Naive thymus-derived CD8-positive, alpha-beta T cell (primary cell): ENCODE measurements around the gene MBL2. TPM values are rescaled to one million over a fixed set of nuclear protein-coding genes. Genes with fewer than 3 reads are reported as not detected.

ENCODE experiments used
- ATAC-seq, 2 donors: fragments of 150-1000 bp; cut with Tn5 transposase in 1 of 2; sonication (Bioruptor Pico), chemical (Tn5 transposase) in 1 of 2; 1 replicate in 1 of 2; 2 replicates in 1 of 2; pipeline ENCODE4 v1.10.0; 2021; ENCODE audit warnings: mild to moderate bottlenecking in 2 of 2, moderate library complexity in 2 of 2
- POLR2A ChIA-PET: fragments of 350-600 bp; sonication (Branson Sonifier 250); formaldehyde crosslinking; loops from one replicate; lab custom pipeline; 2021; ENCODE audit warnings: antibody characterized with exemption; lab: Charles Lee
- DNase-seq, 10 donors: peaks; one replicate each; pipeline versions ENCODE4 v3.0.0 to v3.0.0-alpha.2; 2020 to 2022
- H3K27ac Mint-ChIP-seq, 10 donors: one replicate each; pipeline ENCODE4 v1.8.0; 2020 to 2022; ENCODE audit warnings: mild to moderate bottlenecking in 10 of 10, mixed read lengths in 10 of 10, moderate library complexity in 4 of 10, inconsistent platforms in 1 of 10
- H3K27me3 Mint-ChIP-seq, 5 donors: one replicate each; pipeline ENCODE4 v1.8.0; 2021 to 2022; ENCODE audit warnings: mixed read lengths in 5 of 5
- H3K36me3 Mint-ChIP-seq, 3 donors: one replicate each; pipeline ENCODE4 v1.8.0; 2020 to 2022; ENCODE audit warnings: mixed read lengths in 3 of 3, mild to moderate bottlenecking in 2 of 3, inconsistent platforms in 1 of 3
- H3K4me1 Mint-ChIP-seq, 4 donors: one replicate each; pipeline ENCODE4 v1.8.0; 2021 to 2022; ENCODE audit warnings: mixed read lengths in 4 of 4
- H3K4me3 Mint-ChIP-seq, 10 donors: one replicate each; pipeline ENCODE4 v1.8.0; 2020 to 2022; ENCODE audit warnings: mild to moderate bottlenecking in 10 of 10, mixed read lengths in 10 of 10, moderate library complexity in 6 of 10, inconsistent platforms in 1 of 10
- H3K9me3 Mint-ChIP-seq, 9 donors: one replicate each; pipeline ENCODE4 v1.8.0; 2020 to 2022; ENCODE audit warnings: mixed read lengths in 9 of 9, mild to moderate bottlenecking in 3 of 9, inconsistent platforms in 1 of 9, moderate library complexity in 1 of 9
- polyA plus RNA-seq, 3 donors: library from polyadenylated mRNA; unstranded; fragments of 300-500 nt; fragmentation: Illumina TruSeq; gene quantifications; one replicate each; pipeline ENCODE4 v1.2.3, GENCODE V29; 2021
- total RNA-seq, 8 experiments: library from RNA in 2 of 8; stranded (reverse) in 2 of 8; gene quantifications; one replicate each; pipeline ENCODE4 v1.2.3 and lab custom pipeline; 2021 to 2026

MBL2 gene
- total RNA-seq = not detected
- not detected for polyA plus RNA-seq
- total RNA-seq (lab: John Stamatoyannopoulos, UW) = 0 reads per million in 6 experiments

GRCh38 chr10:52772623-52773022 is at the start of gene MBL2:
TSS of gene MBL2 (minus strand) at chr10:52772784. CDS start at chr10:52771635, 1,149 bp downstream.
- no peaks in the 10 kb centered on the region for H3K36me3 Mint-ChIP-seq
- no peak for ATAC-seq
- no peak for DNase-seq
- H3K4me3 Mint-ChIP-seq = no peak within 1 kb of the TSS
- POLR2A ChIA-PET = no interaction called here
- H3K4me1 Mint-ChIP-seq = no peaks in the 10 kb centered on the region
- no peaks in the 10 kb centered on the region for H3K9me3 Mint-ChIP-seq
- no peaks in the 10 kb centered on the region for H3K27me3 Mint-ChIP-seq
- no peak within 1 kb of the TSS for H3K27ac Mint-ChIP-seq

- no peaks in the 10 kb centered on the region for H3K4me1 Mint-ChIP-seq
- POLR2A ChIA-PET = no interaction called here
- H3K9me3 Mint-ChIP-seq = no peaks in the 10 kb centered on the region
- H3K27ac Mint-ChIP-seq = no peak overlapping the region
- H3K36me3 Mint-ChIP-seq = no peaks in the 10 kb centered on the region
- no peaks in the 10 kb centered on the region for H3K27me3 Mint-ChIP-seq
- ATAC-seq (no peak), DNase-seq (no peak)
- H3K4me3 Mint-ChIP-seq = no peak overlapping the region
Measured at GRCh38 chr10:52820309-52820708, 47.7 kb upstream of the MBL2 start.

- Mint-ChIP-seq H3K36me3 (no peaks in the 10 kb centered on the region), H3K9me3 (no peaks in the 10 kb centered on the region), H3K4me3 (no peak overlapping the region), H3K4me1 (peaks cover 0 to 8% (median 2%) of the 10 kb centered on the region in 4 donors), H3K27ac (no peak overlapping the region), H3K27me3 (no peaks in the 10 kb centered on the region)
- DNase-seq = no peak
- POLR2A ChIA-PET = no interaction called here
- no peak for ATAC-seq
Measured at GRCh38 chr10:52818019-52818418, 45.4 kb upstream of the MBL2 start.

DNA sequence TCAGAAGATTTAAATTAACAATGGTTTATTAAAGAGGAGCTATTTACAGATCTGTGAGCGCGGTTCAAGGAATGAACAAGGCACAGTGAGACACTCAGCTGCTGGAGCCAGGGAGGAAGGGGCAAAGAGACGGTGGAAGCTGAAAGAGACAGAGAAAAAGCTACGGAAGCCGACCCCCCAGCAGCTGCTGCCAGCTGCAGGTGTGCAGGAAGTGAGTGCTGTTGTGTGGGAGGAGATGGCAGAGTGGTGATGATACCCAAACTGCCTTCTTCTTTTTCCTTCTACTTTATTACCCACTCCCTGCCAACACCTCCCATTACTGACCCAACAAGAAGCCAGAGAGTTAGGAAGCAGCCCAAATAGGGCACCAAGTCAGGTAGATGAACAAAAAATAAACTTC is 41.9 kb upstream of the MBL2 start:
- peaks cover 0 to 3% (median 0%) of the 10 kb centered on the region in 9 donors for H3K9me3 Mint-ChIP-seq

GRCh38 chr10:52811776-52812175 is 39.2 kb upstream of the MBL2 start:
- ATAC-seq (no peak), DNase-seq (no peak)
- POLR2A ChIA-PET = no interaction called here
- Mint-ChIP-seq H3K4me1 (peaks cover 0 to 8% (median 2%) of the 10 kb centered on the region in 4 donors), H3K36me3 (no peaks in the 10 kb centered on the region), H3K4me3 (no peak overlapping the region), H3K27me3 (no peaks in the 10 kb centered on the region), H3K9me3 (peaks cover 0 to 3% (median 0%) of the 10 kb centered on the region in 9 donors), H3K27ac (no peak overlapping the region)

More for the DNA sequence above, 41.9 kb upstream of the MBL2 start:
- H3K27me3 Mint-ChIP-seq = no peaks in the 10 kb centered on the region
- no peak overlapping the region for H3K4me3 Mint-ChIP-seq
- DNase-seq = no peak
- H3K27ac Mint-ChIP-seq = no peak overlapping the region
- POLR2A ChIA-PET = no interaction called here
- no peak for ATAC-seq
- peaks cover 0 to 8% (median 2%) of the 10 kb centered on the region in 4 donors for H3K4me1 Mint-ChIP-seq
- H3K36me3 Mint-ChIP-seq = no peaks in the 10 kb centered on the region

DNA sequence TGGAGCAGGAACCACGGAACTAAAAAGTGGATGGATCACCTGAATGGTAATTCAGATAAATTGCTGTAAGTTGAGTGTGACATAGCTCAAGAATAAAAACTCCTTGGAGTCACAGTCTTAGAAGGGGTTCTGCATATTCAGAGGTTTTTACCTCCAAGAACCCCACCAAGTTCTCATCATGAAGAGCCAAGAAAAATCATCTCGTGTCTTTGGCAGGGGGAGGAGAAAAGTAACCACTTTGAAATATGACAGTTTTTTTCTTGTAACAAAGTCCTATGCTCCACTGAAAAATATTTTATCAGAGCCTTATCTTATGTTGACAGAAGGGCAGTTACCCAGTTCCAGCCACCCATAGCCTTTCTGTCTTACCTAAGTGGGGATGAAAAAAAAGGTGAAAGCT is 38.2 kb upstream of the MBL2 start:
- no peak overlapping the region for H3K4me3 Mint-ChIP-seq
- H3K27ac Mint-ChIP-seq = no peak overlapping the region
- ATAC-seq (no peak), DNase-seq (no peak)
- H3K4me1 Mint-ChIP-seq = peaks cover 0 to 8% (median 2%) of the 10 kb centered on the region in 4 donors
- H3K27me3 Mint-ChIP-seq = no peaks in the 10 kb centered on the region
- no peaks in the 10 kb centered on the region for H3K36me3 Mint-ChIP-seq
- peaks cover 0 to 3% (median 0%) of the 10 kb centered on the region in 9 donors for H3K9me3 Mint-ChIP-seq
- POLR2A ChIA-PET = no interaction called here

DNA sequence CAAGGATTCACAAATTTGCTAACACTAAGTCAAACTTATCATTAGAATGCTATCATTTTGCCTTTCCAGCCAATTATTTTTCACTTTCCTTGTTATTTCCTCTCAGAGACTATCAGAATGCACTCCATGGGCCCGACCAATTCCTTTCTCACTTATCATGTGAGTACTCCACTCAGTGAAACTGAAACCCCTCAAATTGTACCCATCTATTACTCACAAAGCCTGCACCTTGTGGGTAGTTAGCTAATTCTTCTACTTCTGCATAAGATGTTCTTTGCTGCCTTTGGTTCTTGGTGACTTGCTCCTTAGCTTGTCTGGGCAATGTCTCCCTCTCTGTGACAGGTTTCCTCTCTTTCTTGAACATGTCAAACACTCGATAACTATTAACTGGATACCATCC is 35.2 kb upstream of the MBL2 start:
- H3K4me1 Mint-ChIP-seq = no peaks in the 10 kb centered on the region
- POLR2A ChIA-PET = no interaction called here
- H3K36me3 Mint-ChIP-seq = no peaks in the 10 kb centered on the region
- H3K9me3 Mint-ChIP-seq = peaks cover 0 to 3% (median 0%) of the 10 kb centered on the region in 9 donors
- ATAC-seq = no peak
- H3K27me3 Mint-ChIP-seq = no peaks in the 10 kb centered on the region
- no peak for DNase-seq
- H3K4me3 Mint-ChIP-seq = no peak overlapping the region
- H3K27ac Mint-ChIP-seq = no peak overlapping the region

DNA sequence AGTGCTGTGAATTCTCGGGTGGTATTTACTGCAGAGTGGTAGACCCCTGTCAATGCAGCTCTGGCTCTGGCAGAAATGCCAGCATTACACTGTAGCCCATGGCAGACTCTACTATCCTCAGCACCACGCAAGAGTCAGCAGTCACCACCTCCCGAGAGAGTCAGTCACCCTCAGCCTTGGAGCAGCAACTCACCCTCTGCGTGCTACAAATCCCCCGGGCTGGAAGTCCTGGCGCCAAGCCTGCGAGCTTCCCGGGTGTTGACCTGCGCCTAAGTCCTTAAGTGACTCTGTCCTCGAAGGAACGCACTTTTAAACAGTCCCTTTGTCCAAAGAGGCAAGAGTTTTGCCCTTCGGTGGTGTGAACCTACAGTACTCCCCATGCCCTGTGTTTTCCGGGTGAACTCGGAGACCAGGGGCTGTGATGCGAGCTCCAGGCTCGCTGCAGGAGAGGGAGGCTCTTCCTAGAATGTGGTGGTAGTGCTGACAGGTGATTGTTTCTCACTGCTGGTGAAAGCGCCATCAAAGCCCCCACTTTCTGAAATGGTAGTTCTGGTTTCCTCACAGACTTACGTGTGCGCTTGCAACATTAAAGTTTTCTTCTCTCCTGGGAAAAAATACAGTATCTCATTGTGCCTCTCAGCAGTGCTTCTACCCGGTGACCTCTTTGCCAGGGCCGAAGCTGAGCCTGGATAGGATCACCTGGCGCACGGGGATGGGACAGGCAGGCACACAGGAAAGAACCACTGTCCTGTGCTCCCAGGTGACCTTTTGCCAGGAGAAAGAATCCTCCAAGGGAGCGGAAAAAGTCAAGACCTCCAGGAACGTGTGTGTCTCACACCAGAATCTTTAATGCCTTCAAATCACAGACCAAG is 33.1 kb upstream of the MBL2 start:
- Mint-ChIP-seq H3K4me1 (no peaks in the 10 kb centered on the region), H3K9me3 (peaks cover 0 to 10% (median 1%) of the 10 kb centered on the region in 9 donors), H3K27ac (no peak overlapping the region), H3K27me3 (no peaks in the 10 kb centered on the region), H3K4me3 (no peak overlapping the region), H3K36me3 (peaks cover 0 to 4% (median 0%) of the 10 kb centered on the region in 3 donors)
- POLR2A ChIA-PET = no interaction called here
- DNase-seq (no peak), ATAC-seq (no peak)

GRCh38 chr10:52801947-52802346 is 29.4 kb upstream of the MBL2 start:
- POLR2A ChIA-PET = no interaction called here
- peaks cover 4 to 41% (median 10%) of the 10 kb centered on the region in 9 donors for H3K9me3 Mint-ChIP-seq
- ATAC-seq (no peak), DNase-seq (no peak)
- H3K36me3 Mint-ChIP-seq = peaks cover 0 to 8% (median 0%) of the 10 kb centered on the region in 3 donors
- H3K4me1 Mint-ChIP-seq = no peaks in the 10 kb centered on the region
- H3K4me3 Mint-ChIP-seq = no peak overlapping the region
- no peak overlapping the region for H3K27ac Mint-ChIP-seq
- no peaks in the 10 kb centered on the region for H3K27me3 Mint-ChIP-seq

DNA sequence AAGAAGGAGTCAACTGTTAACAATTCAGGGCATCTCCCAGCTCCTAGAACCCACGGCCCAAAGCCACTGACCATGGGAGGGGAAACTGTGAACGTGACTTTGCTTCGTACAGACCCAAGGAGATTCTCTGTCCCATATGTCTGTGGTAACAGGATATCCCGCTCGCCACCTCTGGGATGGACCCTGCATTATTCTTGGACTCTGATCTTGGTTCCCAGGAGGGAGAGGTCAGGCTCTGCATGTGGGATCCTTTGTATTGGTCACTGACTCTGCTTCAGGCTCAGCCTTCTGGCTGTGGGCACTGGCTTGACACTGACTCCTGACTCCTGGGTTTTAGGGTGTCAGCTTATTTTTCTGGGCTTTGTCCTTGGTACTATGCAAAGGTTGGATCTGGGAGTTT is 13.5 kb upstream of the MBL2 start:
- DNase-seq (no peak), ATAC-seq (no peak)
- Mint-ChIP-seq H3K4me1 (no peaks in the 10 kb centered on the region), H3K4me3 (no peak overlapping the region), H3K36me3 (no peaks in the 10 kb centered on the region), H3K9me3 (peaks cover 0 to 2% (median 0%) of the 10 kb centered on the region in 9 donors), H3K27ac (no peak overlapping the region), H3K27me3 (no peaks in the 10 kb centered on the region)
- POLR2A ChIA-PET = no interaction called here

- Mint-ChIP-seq H3K4me1 (no peaks in the 10 kb centered on the region), H3K27ac (no peak overlapping the region), H3K4me3 (no peak overlapping the region), H3K36me3 (no peaks in the 10 kb centered on the region), H3K27me3 (peaks cover 0 to 1% (median 0%) of the 10 kb centered on the region in 5 donors), H3K9me3 (peaks cover 0 to 3% (median 0%) of the 10 kb centered on the region in 9 donors)
- no peak for ATAC-seq
- POLR2A ChIA-PET = no interaction called here
- no peak for DNase-seq
Measured at GRCh38 chr10:52785418-52785817, 12.8 kb upstream of the MBL2 start.

DNA sequence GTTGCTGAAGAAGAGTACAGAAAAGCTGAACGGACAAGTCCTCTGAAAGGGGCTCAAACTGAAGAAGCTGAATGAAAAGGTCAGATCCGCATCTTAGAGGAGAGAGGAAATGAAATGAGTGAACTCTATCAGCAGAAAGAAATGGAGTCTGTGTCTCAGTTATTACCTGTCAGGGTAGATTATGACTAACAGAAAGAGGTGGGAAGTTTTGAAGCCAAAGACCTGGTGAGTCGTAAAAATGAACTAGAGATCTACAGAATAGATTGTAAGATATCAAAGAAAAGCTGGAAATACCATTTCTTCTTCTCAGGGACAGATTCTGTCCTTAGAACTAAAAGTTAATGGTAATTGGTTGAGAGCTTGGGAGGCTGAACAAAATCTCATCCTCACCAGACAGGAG is 11.1 kb upstream of the MBL2 start:
- H3K9me3 Mint-ChIP-seq = peaks cover 0 to 3% (median 0%) of the 10 kb centered on the region in 9 donors
- POLR2A ChIA-PET = no interaction called here

GRCh38 chr10:52782554-52782953 is 10.0 kb upstream of the MBL2 start:
- ATAC-seq = no peak
- POLR2A ChIA-PET = no interaction called here
- H3K27me3 Mint-ChIP-seq = peaks cover 0 to 9% (median 2%) of the 10 kb centered on the region in 5 donors

More for the DNA sequence above, 11.1 kb upstream of the MBL2 start:
- ATAC-seq (no peak), DNase-seq (no peak)
- H3K4me3 Mint-ChIP-seq = no peak overlapping the region
- no peaks in the 10 kb centered on the region for H3K36me3 Mint-ChIP-seq
- peaks cover 0 to 9% (median 0%) of the 10 kb centered on the region in 5 donors for H3K27me3 Mint-ChIP-seq
- H3K27ac Mint-ChIP-seq = no peak overlapping the region
- H3K4me1 Mint-ChIP-seq = no peaks in the 10 kb centered on the region

More at GRCh38 chr10:52782554-52782953, 10.0 kb upstream of the MBL2 start:
- Mint-ChIP-seq H3K9me3 (peaks cover 0 to 3% (median 0%) of the 10 kb centered on the region in 9 donors), H3K36me3 (no peaks in the 10 kb centered on the region), H3K4me1 (no peaks in the 10 kb centered on the region), H3K4me3 (no peak overlapping the region), H3K27ac (no peak overlapping the region)
- DNase-seq = no peak
